GM12878 (cell line): ENCODE results near the gene MAST1. TPM values are rescaled to one million over a fixed set of nuclear protein-coding genes. Genes with fewer than 3 reads are reported as not detected.

ENCODE experiments used
- ATAC-seq: fragments of 200-7000 bp; cut with Tn5 transposase; 3 replicates; pipeline ENCODE4 v1.9.1; 2020; ENCODE audit warnings: mild to moderate bottlenecking, moderate library complexity
- BruUV-seq: library from RNA; stranded (reverse); fragments of 400-500 nt; replicated peaks from 2 replicates; lab custom pipeline; 2021; lab: Mats Ljungman, UMichigan
- CTCF ChIA-PET: fragments of 300-600 bp; sonication (Branson Sonifier 250); formaldehyde crosslinking; extraction: SDS; loops from one replicate; lab custom pipeline; 2021; ENCODE audit warnings: inconsistent platforms; lab: Yijun Ruan, JAX
- POLR2A ChIA-PET: fragments of 350-600 bp; formaldehyde crosslinking; extraction: SDS; loops from one replicate; lab custom pipeline; 2021; ENCODE audit warnings: inconsistent platforms; lab: Charles Lee
- RAD21 ChIA-PET: fragments of 300-600 bp; sonication (Branson Sonifier 250); formaldehyde crosslinking; loops from one replicate; lab custom pipeline; 2023; ENCODE audit warnings: antibody characterized with exemption; ENCODE audit not compliant: unreplicated experiment; lab: Charles Lee
- SMC1A ChIA-PET: fragments of 300-600 bp; sonication (Branson Sonifier 250); formaldehyde crosslinking; loops from one replicate; lab custom pipeline; 2023; ENCODE audit not compliant: unreplicated experiment, uncharacterized antibody; lab: Charles Lee
- DNase-seq: peaks from one replicate; pipeline ENCODE4 v3.0.0-alpha.2; 2011; ENCODE audit warnings: low read depth, low spot score
- FAIRE-seq: peaks from 3 replicates; lab custom pipeline; 2011; peaks lifted over from hg19 to GRCh38; lab: Jason Lieb, UNC
- H2AFZ ChIP-seq: 2 replicates; pipeline ENCODE4 v1.6.0; 2011; ENCODE audit warnings: low read depth, low read length, control low read depth; ENCODE audit not compliant: control insufficient read depth
- H3K27ac ChIP-seq: 2 replicates; pipeline ENCODE4 v1.5.1; 2011; ENCODE audit warnings: control low read depth; ENCODE audit not compliant: control insufficient read depth, insufficient read depth
- H3K27me3 ChIP-seq, 2 experiments: replicated peaks in 1 of 2; 2 replicates each; pipeline versions ENCODE4 v1.6.0 to v1.6.1; 2011; ENCODE audit warnings: low read length in 1 of 2; ENCODE audit not compliant: control insufficient read depth in 2 of 2, insufficient read depth in 2 of 2
- H3K36me3 ChIP-seq, 2 experiments: 2 replicates each; pipeline ENCODE4 v1.5.1; 2011; ENCODE audit warnings: low read length in 1 of 2; ENCODE audit not compliant: control insufficient read depth in 2 of 2, insufficient read depth in 2 of 2
- H3K4me1 ChIP-seq: 2 replicates; pipeline ENCODE4 v1.6.1; 2011; ENCODE audit warnings: mild to moderate bottlenecking, low read length, moderate library complexity, mixed read lengths; ENCODE audit not compliant: control insufficient read depth, insufficient read depth
- H3K4me2 ChIP-seq: 2 replicates; pipeline ENCODE4 v1.6.0; 2011; ENCODE audit warnings: control low read depth; ENCODE audit not compliant: control insufficient read depth, insufficient read depth
- H3K4me3 ChIP-seq: fragments of 200-600 bp; sonication (generic); 2 replicates; pipeline ENCODE4 v1.5.1; 2016
- H3K79me2 ChIP-seq: 2 replicates; pipeline ENCODE4 v1.6.0; 2011; ENCODE audit warnings: low read length; ENCODE audit not compliant: control insufficient read depth, insufficient read depth
- H3K9ac ChIP-seq: 2 replicates; pipeline ENCODE4 v1.8.0; 2011; ENCODE audit warnings: low read length, control low read depth, mixed read lengths; ENCODE audit not compliant: control insufficient read depth, insufficient read depth
- H3K9me3 ChIP-seq: replicated peaks from 3 replicates; pipeline ENCODE4 v1.5.1; 2011; ENCODE audit warnings: mild to moderate bottlenecking, low read length; ENCODE audit not compliant: control insufficient read depth, insufficient read depth
- H4K20me1 ChIP-seq: 2 replicates; pipeline ENCODE4 v1.6.0; 2011; ENCODE audit not compliant: control insufficient read depth, insufficient read depth
- BMI1 ChIP-seq: fragments of 450-650 bp; IDR thresholded peaks from 2 replicates; pipeline ENCODE4 v1.6.1; 2016; ENCODE audit warnings: mild to moderate bottlenecking, moderate library complexity, borderline replicate concordance
- CHD4 ChIP-seq: fragments of 200-600 bp; sonication (generic); IDR thresholded peaks from 2 replicates; pipeline ENCODE4 v1.6.1; 2016; ENCODE audit warnings: mild to moderate bottlenecking
- EGR1 ChIP-seq, 2 experiments: IDR thresholded peaks; 1 replicate in 1 of 2; 2 replicates in 1 of 2; pipeline ENCODE4 v1.6.1; 2011 to 2012; ENCODE audit warnings: low read depth in 2 of 2, low read length in 2 of 2, borderline replicate concordance in 1 of 2, mild to moderate bottlenecking in 1 of 2, moderate library complexity in 1 of 2
- HCFC1 ChIP-seq: fragments of 150-350 bp; IDR thresholded peaks from 2 replicates; pipeline ENCODE4 v1.6.1; 2014; ENCODE audit warnings: low read length
- IKZF2 ChIP-seq, 2 experiments: fragments of 450-650 bp; IDR thresholded peaks; 2 replicates each; pipeline ENCODE4 v1.6.1; 2017; ENCODE audit warnings: mild to moderate bottlenecking in 2 of 2, moderate library complexity in 2 of 2
- NFYB ChIP-seq: IDR thresholded peaks from 2 replicates; pipeline ENCODE4 v1.6.1; 2011; ENCODE audit warnings: low read depth, mild to moderate bottlenecking, low read length, improper control_type of control experiment, moderate library complexity; ENCODE audit not compliant: insufficient read depth
- NR2C2 ChIP-seq: IDR thresholded peaks from 2 replicates; pipeline ENCODE4 v1.6.1; 2011; ENCODE audit warnings: borderline replicate concordance, low read depth; ENCODE audit not compliant: control insufficient read depth, insufficient read length
- RB1 ChIP-seq: fragments of 450-650 bp; formaldehyde crosslinking; IDR thresholded peaks from 2 replicates; pipeline ENCODE4 v1.6.1; 2017; ENCODE audit warnings: mild to moderate bottlenecking, borderline replicate concordance
- SKIL ChIP-seq: fragments of 450-650 bp; IDR thresholded peaks from 2 replicates; pipeline ENCODE4 v1.6.1; 2017; ENCODE audit warnings: mild to moderate bottlenecking, low read depth, inconsistent platforms; ENCODE audit not compliant: poor library complexity, severe bottlenecking
- SMAD5 ChIP-seq: IDR thresholded peaks from 2 replicates; pipeline ENCODE4 v1.6.1; 2016; ENCODE audit warnings: antibody characterized with exemption, low read depth
- STAT1 ChIP-seq: fragments of 450-650 bp; conservative IDR thresholded peaks from 2 replicates; pipeline ENCODE4 v1.6.1; 2014; ENCODE audit warnings: antibody characterized with exemption, mild to moderate bottlenecking
- SUPT20H ChIP-seq: IDR thresholded peaks from 2 replicates; pipeline ENCODE4 v1.6.1; 2011; ENCODE audit warnings: low read depth, mild to moderate bottlenecking, low read length, moderate library complexity, borderline replicate concordance; ENCODE audit not compliant: control insufficient read depth
- YY1 ChIP-seq: IDR thresholded peaks from 2 replicates; pipeline ENCODE4 v1.6.1; 2011; ENCODE audit warnings: low read depth, mild to moderate bottlenecking, low read length
- WGBS: methylation state at CpG from one replicate; pipeline ENCODE4 v1.1.6; 2016; ENCODE audit warnings: low lambda C conversion rate; ENCODE audit not compliant: insufficient replicate concordance, insufficient coverage; ENCODE audit errors: missing lambda C conversion rate; 5-methylcytosine and 5-hydroxymethylcytosine counted together
- in situ Hi-C: fragments of 300-500 bp; cut with MboI; formaldehyde crosslinking; loops from 9 replicates; pipeline ENCODE4 v1.14.3; 2018; ENCODE audit warnings: mixed read lengths
- intact Hi-C: fragments of 100-400 bp; cut with micrococcal nuclease; formaldehyde crosslinking; loops from one replicate; pipeline ENCODE4 v1.14.2; 2022; ENCODE audit not compliant: unreplicated experiment
- polyA plus RNA-seq, 11 experiments: library from polyadenylated mRNA; depleted of rRNA in 4 of 11; unstranded in 6 of 11; stranded (reverse) in 5 of 11; fragments of >200 nt; fragmentation: Nextera tagmentation in 4 of 11; fragmentation: Illumina TruSeq in 1 of 11; extraction: Ambion mirVana in 4 of 11; extraction: Trizol in 1 of 11; gene quantifications; 1 replicate in 1 of 11; 2 replicates in 10 of 11; pipeline versions ENCODE4 v1.2.1 to v1.2.3, GENCODE V29; 2011 to 2016; ENCODE audit warnings: inconsistent platforms in 2 of 11, missing spikeins in 2 of 11, low read depth in 1 of 11
- total RNA-seq, 4 experiments: library from RNA; depleted of rRNA in 3 of 4; stranded (reverse); fragments of >200 nt in 3 of 4; fragmentation: Illumina TruSeq in 1 of 4; extraction: Trizol in 1 of 4; gene quantifications; 2 replicates each; pipeline versions ENCODE4 v1.2.1 to v1.2.3, GENCODE V29; 2013 to 2021
- TF ChIP-seq, protein P1 (sequence below): fragments of 450-650 bp; IDR thresholded peaks from 2 replicates; pipeline ENCODE4 v1.6.1; 2016; ENCODE audit warnings: mild to moderate bottlenecking
- TF ChIP-seq, protein P2 (sequence below): IDR thresholded peaks from 2 replicates; pipeline ENCODE4 v1.6.1; 2012; ENCODE audit warnings: low read depth, low read length, improper control_type of control experiment

Gene MAST1
- total and polyA plus RNA-seq, 10 of the 15 experiments (the other 5 are each of a cell fraction or from before 2014, with no cell fraction given), result 0.08 to 0.79 (median 0.44) TPM; not detected in 1

GRCh38 chr19:12801466-12802266, 36.6 kb upstream of the MAST1 start, which contains the start of the genes PRDX2 and THSD8:
Gene PRDX2, minus strand, starts transcription at chr19:12801800. Its CDS starts 539 bp downstream, at chr19:12801261.
Gene THSD8, plus strand, starts transcription at chr19:12802069. Its CDS starts 3 bp downstream, at chr19:12802072.
- ChIA-PET RAD21 (interaction anchor here (1.0 to 11.4 kb wide), 3 partner anchors 10 to 47 kb away, joined by 3 to 303 read pairs (median 4); partner anchors contain the start of gene HOOK2), CTCF (interaction anchor here (0.7 to 12.9 kb wide), 8 partner anchors 24 to 164 kb away, joined by 3 to 426 read pairs (median 6); no protein-coding TSS in a partner anchor), POLR2A (interaction anchor here (1.0 to 2.2 kb wide), 7 partner anchors 9 to 80 kb away, joined by 3 to 9 read pairs (median 6); partner anchors contain the start of gene JUNB), SMC1A (interaction anchor here (0.8 to 11.5 kb wide), 6 partner anchors 22 to 46 kb away, joined by 3 to 240 read pairs (median 4); no protein-coding TSS in a partner anchor)
- intact Hi-C loops (no loop called here), in situ Hi-C loops (no loop called here)
- peak within 1 kb of the TSS; percentile 63 for H3K27ac ChIP-seq
- H3K9ac ChIP-seq, result peak within 1 kb of the TSS; percentile 79
- H3K4me3 ChIP-seq, result peak within 1 kb of the TSS; percentile 95
- peaks cover 0 to 1% of the 10 kb centered on the region in 2 experiments; a peak in 2 of 4 replicates for H3K36me3 ChIP-seq
- DNase-seq, result no peak
- no TSS peak for BruUV-seq
- H4K20me1 ChIP-seq, result no peaks in the 10 kb centered on the region
- peaks cover 14% of the 10 kb centered on the region for H3K4me1 ChIP-seq
- H3K27me3 ChIP-seq, result no peaks in the 10 kb centered on the region
- peaks cover 13% of the 10 kb centered on the region for H3K79me2 ChIP-seq
- H3K4me2 ChIP-seq, result peak within 1 kb of the TSS; percentile 98
- ATAC-seq, result peak; percentile 83
- H3K9me3 ChIP-seq, result no peaks in the 10 kb centered on the region
- 1% methylated on average over 59 of the region's 78 CpGs for WGBS
- no peak for FAIRE-seq
- peak within 1 kb of the TSS; percentile 88 for H2AFZ ChIP-seq
- TF ChIP-seq, protein P1, sequence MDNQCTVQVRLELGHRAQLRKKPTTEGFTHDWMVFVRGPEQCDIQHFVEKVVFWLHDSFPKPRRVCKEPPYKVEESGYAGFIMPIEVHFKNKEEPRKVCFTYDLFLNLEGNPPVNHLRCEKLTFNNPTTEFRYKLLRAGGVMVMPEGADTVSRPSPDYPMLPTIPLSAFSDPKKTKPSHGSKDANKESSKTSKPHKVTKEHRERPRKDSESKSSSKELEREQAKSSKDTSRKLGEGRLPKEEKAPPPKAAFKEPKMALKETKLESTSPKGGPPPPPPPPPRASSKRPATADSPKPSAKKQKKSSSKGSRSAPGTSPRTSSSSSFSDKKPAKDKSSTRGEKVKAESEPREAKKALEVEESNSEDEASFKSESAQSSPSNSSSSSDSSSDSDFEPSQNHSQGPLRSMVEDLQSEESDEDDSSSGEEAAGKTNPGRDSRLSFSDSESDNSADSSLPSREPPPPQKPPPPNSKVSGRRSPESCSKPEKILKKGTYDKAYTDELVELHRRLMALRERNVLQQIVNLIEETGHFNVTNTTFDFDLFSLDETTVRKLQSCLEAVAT, result peak; percentile 68; the same call in 1 of the 2 replicates
- no peak for TF ChIP-seq SKIL
- TF ChIP-seq IKZF2 (IDR thresholded peaks at IDR 0.05), result no peak
- TF ChIP-seq RB1, result peak; percentile 89
- TF ChIP-seq, protein P2, sequence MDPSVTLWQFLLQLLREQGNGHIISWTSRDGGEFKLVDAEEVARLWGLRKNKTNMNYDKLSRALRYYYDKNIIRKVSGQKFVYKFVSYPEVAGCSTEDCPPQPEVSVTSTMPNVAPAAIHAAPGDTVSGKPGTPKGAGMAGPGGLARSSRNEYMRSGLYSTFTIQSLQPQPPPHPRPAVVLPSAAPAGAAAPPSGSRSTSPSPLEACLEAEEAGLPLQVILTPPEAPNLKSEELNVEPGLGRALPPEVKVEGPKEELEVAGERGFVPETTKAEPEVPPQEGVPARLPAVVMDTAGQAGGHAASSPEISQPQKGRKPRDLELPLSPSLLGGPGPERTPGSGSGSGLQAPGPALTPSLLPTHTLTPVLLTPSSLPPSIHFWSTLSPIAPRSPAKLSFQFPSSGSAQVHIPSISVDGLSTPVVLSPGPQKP, result 0 out of 2 replicates have a peak, but pooled peaks have one; percentile 18
- TF ChIP-seq SUPT20H, result no peak
- TF ChIP-seq YY1, result peak; percentile 31; the same call in 1 of the 2 replicates
- TF ChIP-seq NR2C2, result no peak
- peak in 1 of 2 experiments; percentile 78; a peak in 2 of 3 replicates for TF ChIP-seq EGR1 (IDR thresholded peaks at IDR 0.05; ENCODE audit: borderline replicate concordance in 1 of 2, low read depth in 2 of 2, low read length in 2 of 2)
- no peak for TF ChIP-seq NFYB
- TF ChIP-seq SMAD5, result peak; percentile 89
- TF ChIP-seq STAT1, result no peak
- peak; percentile 47; the same call in 1 of the 2 replicates for TF ChIP-seq HCFC1
- no peak for TF ChIP-seq BMI1
- TF ChIP-seq CHD4, result no peak
